HEK293 (cell line): ENCODE measurements around the gene AGXT2.

Source experiments
- CTCF ChIA-PET: fragments of 350-600 bp; formaldehyde crosslinking; extraction: SDS; loops from one replicate; lab custom pipeline; 2021; ENCODE audit warnings: antibody characterized with exemption; lab: Yijun Ruan, JAX
- POLR2A ChIA-PET: fragments of 300-600 bp; formaldehyde crosslinking; extraction: SDS; loops from one replicate; lab custom pipeline; 2020; ENCODE audit warnings: antibody characterized with exemption, inconsistent platforms; lab: Yijun Ruan, JAX
- H3K27ac ChIP-seq: fragments of 200-500 bp; sonication (Bioruptor generic); 2 replicates; pipeline ENCODE4 v1.5.1; 2014; ENCODE audit warnings: low read depth, low read length, control low read depth, inconsistent platforms; ENCODE audit errors: extremely low read depth
- H3K36me3 ChIP-seq, 2 experiments: fragments of 200-500 bp in 1 of 2; sonication (Bioruptor generic) in 1 of 2; 1 replicate in 1 of 2; 2 replicates in 1 of 2; pipeline ENCODE4 v1.5.1; 2014 to 2017; ENCODE audit warnings: inconsistent platforms in 2 of 2, low read length in 2 of 2; ENCODE audit not compliant: control insufficient read depth in 2 of 2, insufficient read depth in 1 of 2
- H3K4me1 ChIP-seq: fragments of 200-500 bp; sonication (Bioruptor generic); 2 replicates; pipeline ENCODE4 v1.5.1; 2014; ENCODE audit warnings: mild to moderate bottlenecking, low read length, inconsistent platforms; ENCODE audit not compliant: control insufficient read depth, insufficient read depth
- H3K4me3 ChIP-seq: 2 replicates; pipeline ENCODE4 v1.5.1; 2011; ENCODE audit warnings: low read depth, mild to moderate bottlenecking, control low read depth, low read length, moderate library complexity
- H3K9me3 ChIP-seq: fragments of 200-500 bp; sonication (Bioruptor generic); 2 replicates; pipeline ENCODE4 v1.5.1; 2014; ENCODE audit warnings: low read depth, low read length, inconsistent platforms; ENCODE audit not compliant: control insufficient read depth, insufficient read depth
- CTCF ChIP-seq: fragments of 450-650 bp; formaldehyde crosslinking; IDR thresholded peaks from 2 replicates; pipeline ENCODE4 v1.5.1; 2016; ENCODE audit warnings: missing biosample characterization, missing genetic modification characterization
- GLI4 ChIP-seq: fragments of 450-650 bp; formaldehyde crosslinking; IDR thresholded peaks from 2 replicates; pipeline ENCODE4 v1.5.1; 2016; ENCODE audit warnings: missing biosample characterization, missing genetic modification characterization
- GLIS2 ChIP-seq: fragments of 450-650 bp; formaldehyde crosslinking; IDR thresholded peaks from 2 replicates; pipeline ENCODE4 v1.5.1; 2016; ENCODE audit warnings: missing biosample characterization, missing genetic modification characterization
- HIC1 ChIP-seq: fragments of 450-650 bp; formaldehyde crosslinking; IDR thresholded peaks from 2 replicates; pipeline ENCODE4 v1.5.1; 2016; ENCODE audit warnings: missing biosample characterization, missing genetic modification characterization
- KLF10 ChIP-seq: fragments of 450-650 bp; IDR thresholded peaks from 2 replicates; pipeline ENCODE4 v1.5.1; 2018; ENCODE audit warnings: missing biosample characterization, mild to moderate bottlenecking, missing genetic modification characterization
- OVOL3 ChIP-seq: fragments of 450-650 bp; formaldehyde crosslinking; IDR thresholded peaks from 2 replicates; pipeline ENCODE4 v1.5.1; 2016; ENCODE audit warnings: missing biosample characterization, missing genetic modification characterization
- SCRT1 ChIP-seq: fragments of 450-650 bp; formaldehyde crosslinking; IDR thresholded peaks from 2 replicates; pipeline ENCODE4 v1.5.1; 2016; ENCODE audit warnings: missing biosample characterization, missing genetic modification characterization, borderline replicate concordance
- YY2 ChIP-seq: fragments of 450-650 bp; formaldehyde crosslinking; IDR thresholded peaks from 2 replicates; pipeline ENCODE4 v1.5.1; 2016; ENCODE audit warnings: missing biosample characterization, missing genetic modification characterization
- ZIC2 ChIP-seq: fragments of 450-650 bp; formaldehyde crosslinking; IDR thresholded peaks from 2 replicates; pipeline ENCODE4 v1.5.1; 2016; ENCODE audit warnings: missing biosample characterization, missing genetic modification characterization
- ZNF140 ChIP-seq: fragments of 450-650 bp; formaldehyde crosslinking; IDR thresholded peaks from 2 replicates; pipeline ENCODE4 v1.5.1; 2016; ENCODE audit warnings: missing biosample characterization, missing genetic modification characterization
- ZNF157 ChIP-seq: fragments of 450-650 bp; formaldehyde crosslinking; IDR thresholded peaks from 2 replicates; pipeline ENCODE4 v1.5.1; 2016; ENCODE audit warnings: missing biosample characterization, missing genetic modification characterization
- ZNF16 ChIP-seq: fragments of 450-650 bp; formaldehyde crosslinking; IDR thresholded peaks from 2 replicates; pipeline ENCODE4 v1.5.1; 2016; ENCODE audit warnings: low read depth, missing biosample characterization, missing genetic modification characterization
- ZNF24 ChIP-seq: fragments of 450-650 bp; formaldehyde crosslinking; IDR thresholded peaks from 2 replicates; pipeline ENCODE4 v1.5.1; 2016; ENCODE audit warnings: missing biosample characterization, missing genetic modification characterization
- ZNF248 ChIP-seq: fragments of 450-650 bp; formaldehyde crosslinking; IDR thresholded peaks from 2 replicates; pipeline ENCODE4 v1.5.1; 2017; ENCODE audit warnings: missing biosample characterization, missing genetic modification characterization
- ZNF366 ChIP-seq: fragments of 450-650 bp; formaldehyde crosslinking; conservative IDR thresholded peaks from 2 replicates; pipeline ENCODE4 v1.5.1; 2016; ENCODE audit warnings: missing biosample characterization, missing genetic modification characterization
- ZNF513 ChIP-seq: fragments of 450-650 bp; IDR thresholded peaks from 2 replicates; pipeline ENCODE4 v1.5.1; 2018; ENCODE audit warnings: missing biosample characterization, missing genetic modification characterization
- ZNF555 ChIP-seq: fragments of 450-650 bp; formaldehyde crosslinking; conservative IDR thresholded peaks from 2 replicates; pipeline ENCODE4 v1.5.1; 2017; ENCODE audit warnings: missing biosample characterization, mild to moderate bottlenecking, missing genetic modification characterization, inconsistent platforms
- ZNF701 ChIP-seq: fragments of 450-650 bp; formaldehyde crosslinking; IDR thresholded peaks from 2 replicates; pipeline ENCODE4 v1.5.1; 2016; ENCODE audit warnings: missing biosample characterization, missing genetic modification characterization
- ZNF707 ChIP-seq: fragments of 450-650 bp; formaldehyde crosslinking; IDR thresholded peaks from 2 replicates; pipeline ENCODE4 v1.5.1; 2016; ENCODE audit warnings: missing biosample characterization, missing genetic modification characterization

Gene AGXT2

GRCh38 chr5:35048910-35049309 is 1.2 kb upstream of the AGXT2 start (continued):
- no peak for TF ChIP-seq HIC1 (tag by site-specific recombination)
- TF ChIP-seq, all 188 proteins: peak for 0

- no peaks in the 10 kb centered on the region for H3K4me1 ChIP-seq
- no peaks in the 10 kb centered on the region for H3K9me3 ChIP-seq
- TF ChIP-seq ZIC2: no peak
- POLR2A ChIA-PET: no interaction called here
- CTCF ChIA-PET: interaction anchor here (1.2 kb wide), 1 partner anchor 43 kb away, joined by 4 read pairs; no protein-coding TSS in a partner anchor
- no peaks in the 10 kb centered on the region for H3K36me3 ChIP-seq
- H3K27ac ChIP-seq: no peak overlapping the region
- H3K4me3 ChIP-seq: no peak overlapping the region
These were observed 975 bp downstream of the AGXT2 start for GRCh38 chr5:35046774-35047173.

- ChIA-PET POLR2A (no interaction called here), CTCF (interaction anchor here (0.7 to 0.9 kb wide), 2 partner anchors 19 to 44 kb away, joined by 3 to 4 read pairs; no protein-coding TSS in a partner anchor)
- H3K36me3 ChIP-seq: no peaks in the 10 kb centered on the region
- no peak overlapping the region for H3K27ac ChIP-seq
- TF ChIP-seq ZNF24 (tag by site-specific recombination): no peak
- no peak for TF ChIP-seq ZNF157 (tag by site-specific recombination)
- no peak for TF ChIP-seq KLF10 (tag by site-specific recombination)
- TF ChIP-seq ZNF555 (tag by site-specific recombination): no peak
- no peak for TF ChIP-seq ZNF701
- TF ChIP-seq ZNF513 (tag by site-specific recombination): no peak
- no peak for TF ChIP-seq GLI4
- no peak for TF ChIP-seq ZNF140
- no peak for TF ChIP-seq CTCF (tag by site-specific recombination)
- TF ChIP-seq ZNF366 (tag by site-specific recombination): no peak
- no peak for TF ChIP-seq SCRT1
- TF ChIP-seq ZNF16: no peak
- TF ChIP-seq GLIS2 (tag by site-specific recombination): no peak
- no peak for TF ChIP-seq ZNF248 (tag by site-specific recombination)
- TF ChIP-seq ZNF707 (tag by site-specific recombination): no peak
- TF ChIP-seq OVOL3 (tag by site-specific recombination): no peak
- no peak for TF ChIP-seq YY2 (tag by site-specific recombination)
- no peak for TF ChIP-seq HIC1 (tag by site-specific recombination)
- H3K4me1 ChIP-seq: no peaks in the 10 kb centered on the region
- no peaks in the 10 kb centered on the region for H3K9me3 ChIP-seq
- no peak overlapping the region for H3K4me3 ChIP-seq
These were observed 2.5 kb downstream of the AGXT2 start for GRCh38 chr5:35045280-35045679.
